ENCODE data around the gene GNG12.

GRCh38 chr1:67809887-67810286 is 23.4 kb downstream of the GNG12 start:
- TF ChIP-seq POLR2AphosphoS5 (IDR thresholded peaks at IDR 0.05; ENCODE audit: low read depth, low read length): no peak
- no peak for TF ChIP-seq POLR2A (IDR thresholded peaks at IDR 0.05; ENCODE audit: low read depth, low read length)
